Stimulated activated CD4-positive, alpha-beta T cell treated with anti-CD3 and anti-CD28 coated beads, Interleukin-1b, Interleukin-23, amount 100 ng/mL, for 1 hour (primary cell): ENCODE data around the gene LILRA6.
A peak's percentile ranks its signal among the peaks of the same experiment; 100 is the strongest.

ENCODE experiments used
- DNase-seq, 2 donors: peaks; one replicate each; pipeline ENCODE4 v3.0.0-alpha.2; 2020; ENCODE audit warnings: low read depth in 2 of 2

Gene LILRA6

DNA sequence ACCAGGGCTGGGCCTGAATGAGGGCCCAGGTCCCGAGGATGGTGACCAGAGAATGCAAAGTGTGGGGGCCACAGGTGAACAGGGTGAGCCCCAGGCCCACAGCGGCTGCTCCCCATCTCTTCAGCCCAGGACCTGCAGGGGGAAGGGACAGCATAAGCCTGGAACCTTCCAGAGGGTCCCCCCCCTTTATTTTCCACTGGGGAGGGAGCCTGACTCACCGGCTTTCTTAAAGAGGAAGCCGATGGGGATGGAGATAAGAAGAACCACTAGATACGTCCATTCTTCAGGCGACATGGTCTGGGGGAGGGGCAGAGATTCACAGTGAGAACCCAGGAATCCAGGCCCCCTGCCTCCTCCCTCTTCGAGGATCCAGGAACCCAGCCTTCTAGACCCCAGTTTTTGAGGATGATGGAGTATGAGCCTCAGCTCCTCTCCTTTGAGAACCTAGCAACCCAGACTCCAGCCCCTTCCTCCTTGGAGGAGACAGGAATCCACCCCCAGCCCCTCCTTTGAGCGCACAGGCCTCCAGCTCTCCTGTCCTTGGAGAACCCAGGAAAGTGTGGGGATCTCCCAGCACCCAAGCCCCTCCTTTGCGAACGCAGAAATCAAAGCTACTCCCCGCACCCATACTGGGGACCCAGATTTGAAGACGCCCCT, 54.2 kb downstream of the LILRA6 start:
- peak in 1 of 2 donors; percentile 21 for DNase-seq

DNA sequence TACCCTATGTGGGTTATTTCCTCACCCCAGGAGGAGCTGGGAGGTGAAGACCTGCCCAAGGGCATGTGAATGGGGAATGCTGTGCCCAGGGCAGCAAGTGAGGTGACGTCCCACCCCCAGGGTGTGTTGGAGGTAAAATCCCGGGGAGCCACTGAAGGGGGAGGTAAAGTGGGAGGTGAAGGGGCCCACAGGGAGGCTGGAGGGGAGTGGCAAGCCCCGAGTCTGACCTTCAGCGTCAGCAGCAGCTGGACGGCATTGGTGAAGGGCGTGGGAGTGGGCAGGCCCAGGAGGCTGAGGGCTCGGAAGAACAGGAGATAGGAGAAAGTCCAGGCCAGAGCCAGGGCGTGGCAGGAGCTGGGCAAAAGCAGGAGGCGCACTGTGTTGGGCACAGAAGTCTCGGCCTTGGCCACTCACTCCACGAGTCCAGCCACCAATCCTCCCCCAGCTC, 55.6 kb downstream of the LILRA6 start:
- DNase-seq, result no peak
